Activated CD4-positive, alpha-beta T cell treated with anti-CD3 and anti-CD28 coated beads, Interleukin-2, amount 50 U/mL, for 24 hours (primary cell): ENCODE data around the gene ICE1.
"Not testable (repeated sequence)": the region's sequence is repeated elsewhere in the genome, so short reads cannot be mapped to it uniquely, and the experiment has no call there.

ENCODE experiments used
- DNase-seq, 2 donors: peaks; one replicate each; pipeline ENCODE4 v3.0.0-alpha.2; 2020; ENCODE audit warnings: low read depth in 1 of 2, low spot score in 1 of 2

The ICE1 gene, protein sequence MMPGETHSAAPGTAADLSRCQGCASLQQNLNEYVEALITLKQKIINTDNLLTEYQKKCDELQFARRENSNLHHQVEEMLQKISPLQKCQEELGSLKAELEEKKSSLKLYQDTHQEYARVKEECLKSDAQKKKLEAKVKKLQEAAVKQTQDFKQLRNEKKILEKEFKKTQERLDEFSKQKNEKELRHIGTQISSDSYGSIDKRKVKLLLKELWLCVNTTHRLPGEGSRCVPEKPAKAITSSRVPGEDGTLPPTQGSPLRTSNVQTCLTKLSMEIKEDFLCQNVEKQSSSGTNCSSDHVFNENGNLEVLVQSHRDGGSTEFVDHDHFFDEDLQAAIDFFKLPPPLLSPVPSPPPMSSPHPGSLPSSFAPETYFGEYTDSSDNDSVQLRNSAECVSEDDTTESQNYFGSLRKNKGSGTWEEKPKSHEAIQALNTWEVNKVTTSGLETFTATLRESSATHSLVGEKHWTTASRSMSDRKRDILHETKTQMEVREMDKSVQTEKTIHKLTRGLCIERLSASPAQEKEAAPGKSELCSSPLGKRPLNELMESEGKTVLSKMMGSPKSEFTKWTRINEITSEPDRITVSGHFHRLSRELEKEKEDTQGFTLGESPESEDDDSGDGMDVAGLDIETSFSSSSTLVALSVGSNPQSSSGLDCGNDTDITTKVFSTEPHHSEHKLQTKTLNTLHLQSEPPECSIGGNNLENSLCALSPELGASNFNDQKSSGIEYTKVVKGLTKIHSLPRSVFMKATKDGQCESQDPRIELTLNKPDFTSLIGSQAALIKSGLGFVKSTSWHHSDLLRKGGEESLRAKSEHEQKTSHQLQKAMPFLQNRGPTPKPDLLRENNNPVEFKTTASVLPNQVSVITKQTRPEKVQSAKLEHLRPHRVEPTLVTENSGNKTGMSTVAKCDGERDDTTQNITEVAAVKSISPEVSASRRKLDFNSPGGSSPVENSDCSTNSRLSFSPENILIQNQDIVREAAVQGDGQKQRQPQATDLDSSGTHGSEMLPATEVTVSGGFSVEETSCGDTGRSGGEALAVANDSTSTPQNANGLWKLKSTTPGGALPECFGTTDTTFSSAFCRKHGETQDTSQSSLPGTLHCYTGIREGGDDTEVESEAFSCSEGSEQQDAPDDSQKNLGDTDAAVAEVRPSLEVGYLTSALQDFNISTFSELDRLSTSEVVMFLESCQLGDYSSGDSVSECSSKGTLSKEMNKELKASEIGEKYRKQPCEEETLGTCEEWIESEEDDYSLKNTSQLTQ (N-terminal part only)

DNA sequence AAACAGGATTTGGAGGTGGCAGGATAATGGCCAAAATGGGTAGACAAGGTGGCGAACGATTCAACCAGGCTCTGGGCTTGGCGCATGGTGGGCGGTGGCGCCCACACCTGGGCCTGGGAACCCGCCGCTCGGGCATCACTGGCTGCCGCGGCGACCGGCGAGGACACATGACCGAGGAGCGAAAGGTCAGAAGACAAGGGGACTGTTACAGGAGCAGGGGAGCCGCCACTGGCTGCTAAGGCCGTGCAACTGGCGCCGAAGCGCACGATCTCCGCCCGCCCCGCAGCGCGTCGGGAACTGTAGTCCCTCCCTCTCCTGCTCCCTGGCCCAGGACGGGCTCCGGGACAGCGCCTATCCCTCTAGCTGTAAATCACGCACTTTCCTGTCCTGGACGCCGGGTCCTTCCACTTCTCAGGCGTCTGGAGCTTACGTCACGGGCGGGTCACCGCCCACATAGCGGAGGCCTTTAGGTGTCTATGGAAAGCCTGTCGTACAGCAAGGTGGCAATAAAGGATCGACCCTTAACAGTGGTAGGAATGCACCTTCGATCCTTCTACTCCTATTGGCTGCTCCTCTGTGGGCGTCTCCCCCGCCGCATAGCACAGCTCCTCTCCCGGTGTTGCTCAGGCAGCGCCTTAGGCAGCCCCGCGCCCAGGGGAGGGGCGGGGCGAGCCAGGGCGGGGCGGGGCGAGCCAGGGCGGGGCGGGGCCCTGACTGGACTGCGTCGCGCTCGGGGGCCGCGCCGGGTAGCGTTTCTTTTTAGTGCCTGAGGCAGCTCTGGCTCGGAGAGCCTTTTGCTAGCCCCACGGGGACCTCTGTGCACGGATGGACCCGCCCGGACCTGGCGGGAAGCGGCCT lies at the start of gene ICE1:
Gene ICE1 (plus strand): TSS at position 717 of the 858 bp plus-strand sequence. CDS start 239 bp downstream, outside the sequence.
- peak; percentile 92 to 93 for DNase-seq

DNA sequence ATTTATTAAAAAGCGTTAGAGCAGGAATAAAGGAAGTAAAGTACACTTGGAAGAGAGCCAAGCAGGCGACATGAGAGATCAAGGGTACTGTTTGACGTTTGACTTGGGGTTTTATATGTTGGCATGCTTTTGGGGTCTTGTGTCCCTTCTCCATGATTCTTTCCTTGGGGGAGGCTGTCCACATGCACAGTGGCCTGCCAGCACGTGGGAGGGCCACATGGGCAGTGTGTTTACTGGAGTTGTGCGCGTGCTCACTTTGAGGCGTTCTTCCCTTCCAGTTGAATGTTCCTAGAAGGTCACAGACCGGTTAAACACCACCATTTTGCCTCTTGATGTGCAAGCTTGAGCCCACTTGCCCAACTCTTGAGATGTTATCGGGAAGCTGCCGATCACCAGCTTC lies 49.5 kb upstream of the ICE1 start:
- DNase-seq: no peak

DNA sequence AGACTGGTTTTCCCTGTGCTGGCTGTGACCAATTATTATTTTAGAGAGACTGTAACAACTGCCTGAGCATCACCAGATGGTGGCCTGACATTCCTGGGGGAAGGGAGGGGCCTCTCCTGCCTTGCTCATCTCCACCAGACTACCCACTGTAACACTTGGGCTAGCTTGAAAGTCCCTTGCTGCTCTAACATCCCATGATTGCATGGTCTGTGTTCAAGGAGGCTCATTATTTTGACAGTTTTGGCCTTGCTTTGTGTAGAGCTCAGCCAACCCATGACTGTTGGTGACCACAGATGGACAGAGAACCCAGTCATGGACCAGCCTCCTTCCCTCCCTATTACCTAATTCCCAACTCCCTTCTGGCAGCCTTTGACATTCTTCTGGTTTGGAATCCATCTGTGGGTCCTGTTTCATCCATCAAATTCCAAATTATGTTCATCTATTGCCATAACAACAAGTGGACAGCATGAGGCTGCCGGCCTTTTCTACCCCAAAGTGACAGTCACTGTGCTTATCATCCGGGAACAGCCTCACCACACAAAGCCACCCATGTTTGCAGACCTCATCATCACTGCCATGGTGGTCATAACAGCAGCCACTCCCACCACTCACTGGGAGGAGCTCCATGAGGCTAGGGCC lies 49.0 kb upstream of the ICE1 start:
- DNase-seq: no peak

DNA sequence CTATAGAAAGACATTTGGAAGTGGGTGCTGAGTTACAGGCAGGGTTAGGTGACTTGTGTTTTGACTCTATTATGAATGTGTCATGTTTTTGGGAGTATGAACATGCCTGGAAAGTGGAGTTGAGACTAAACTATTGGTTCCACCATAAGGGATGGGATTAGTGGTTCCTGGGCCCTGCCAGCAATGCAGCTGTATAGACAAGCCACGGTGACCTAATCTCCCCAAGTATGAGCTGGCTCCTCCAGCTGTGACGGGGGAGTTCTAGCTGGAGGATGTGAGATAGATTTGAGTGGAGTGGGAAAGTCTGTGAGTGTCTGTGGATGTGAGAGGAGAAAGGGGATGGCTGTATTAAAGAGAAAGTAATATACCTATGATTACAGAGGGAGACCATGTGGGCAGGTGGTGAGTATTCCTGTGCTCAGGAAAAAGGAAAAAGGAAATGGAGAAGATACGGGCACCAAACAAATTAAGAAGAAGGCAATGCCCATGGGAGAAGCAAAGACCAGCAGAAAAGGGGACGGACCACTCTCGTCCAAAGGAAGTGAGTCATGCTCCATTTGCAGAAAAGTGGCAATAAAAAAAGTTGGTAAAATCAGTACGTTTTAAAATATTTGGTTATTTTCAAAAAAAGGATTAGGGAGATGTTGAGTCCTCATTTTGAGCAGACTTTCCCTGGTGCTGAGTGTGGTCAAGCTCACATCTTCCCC lies 48.3 kb upstream of the ICE1 start:
- DNase-seq: no peak

DNA sequence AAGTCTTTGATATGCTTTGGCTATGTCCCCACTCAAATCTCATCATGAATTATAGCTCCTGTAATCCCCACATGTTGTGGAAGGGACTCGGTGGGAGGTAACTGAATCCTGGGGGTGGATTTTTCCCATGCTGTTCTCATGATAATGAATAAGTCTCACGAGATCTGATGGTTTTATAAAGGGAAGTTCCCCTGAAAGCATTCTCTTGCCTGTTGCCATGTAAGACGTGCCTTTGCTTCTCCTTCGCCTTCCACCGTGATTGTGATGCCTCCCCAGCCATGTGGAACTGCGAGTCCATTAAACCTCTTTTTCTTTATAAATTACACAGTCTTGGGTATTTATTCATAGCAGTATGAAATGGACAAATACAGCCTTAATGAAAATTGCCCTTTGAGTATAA lies 44.7 kb upstream of the ICE1 start:
- DNase-seq: no peak

DNA sequence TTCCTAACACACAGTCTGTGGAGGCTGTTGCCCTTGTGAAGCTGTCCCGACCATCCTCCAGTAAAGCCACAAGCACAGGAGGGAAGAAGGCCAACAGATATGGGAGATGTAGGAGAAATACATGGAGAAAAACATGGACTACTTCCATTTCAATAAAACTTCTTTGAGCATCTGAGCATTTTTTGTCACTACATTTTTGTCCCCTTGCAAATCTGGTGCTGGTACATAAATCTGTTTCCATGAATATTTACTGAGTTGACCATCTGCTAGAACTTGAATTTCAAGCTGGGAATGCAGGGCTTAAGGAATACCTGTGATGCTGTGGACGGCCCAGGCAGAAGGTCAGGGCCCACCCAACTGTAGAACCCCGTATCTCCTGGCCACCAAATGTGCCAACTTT lies 43.9 kb upstream of the ICE1 start:
- DNase-seq: no peak

DNA sequence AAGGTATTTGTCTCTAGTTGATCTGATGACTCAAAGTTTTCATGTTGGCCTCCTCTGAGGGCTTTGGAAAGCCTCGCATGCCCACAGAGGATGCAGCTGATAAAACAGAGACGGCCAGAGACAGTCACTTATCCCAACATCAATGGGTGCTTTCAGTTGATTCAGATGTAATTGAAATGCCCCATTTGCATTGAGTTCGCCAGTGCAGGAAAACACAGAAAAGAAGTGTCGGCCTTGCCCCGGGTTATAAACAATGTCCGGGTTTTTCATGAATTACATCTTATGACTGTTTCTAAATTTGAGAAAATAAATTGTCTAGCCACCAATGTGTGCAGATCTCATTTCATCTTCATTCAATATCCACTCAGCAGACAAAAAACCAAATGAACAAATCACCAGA lies 42.2 kb upstream of the ICE1 start:
- DNase-seq: no peak

DNA sequence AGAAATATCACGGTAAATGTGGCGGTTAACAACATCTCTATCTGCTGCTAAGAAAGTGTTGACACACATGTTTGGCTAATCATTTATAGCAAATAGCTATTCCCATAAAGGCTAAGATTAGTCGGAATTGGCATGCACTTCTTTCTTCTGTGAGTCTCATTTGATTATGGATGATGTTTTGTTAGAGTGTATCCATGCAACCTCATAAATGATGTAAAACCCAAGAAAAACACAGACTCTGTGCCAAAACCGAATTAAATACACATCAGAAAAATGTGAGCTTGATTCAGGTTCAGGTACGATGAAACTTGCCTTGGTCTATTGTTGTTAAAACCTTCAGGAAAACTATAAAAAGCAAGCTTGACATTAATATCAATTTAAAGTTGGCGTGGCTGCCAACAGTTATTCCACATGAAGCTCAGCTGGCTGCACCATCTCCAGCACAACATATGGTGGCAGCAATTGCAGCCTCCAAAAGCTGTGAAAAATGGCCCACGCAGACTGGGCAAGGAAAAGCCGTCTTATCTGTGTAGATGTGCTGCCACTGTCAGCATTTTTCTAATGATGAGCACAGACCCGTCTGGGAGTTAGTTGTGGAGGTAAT lies 41.1 kb upstream of the ICE1 start:
- DNase-seq: no peak

DNA sequence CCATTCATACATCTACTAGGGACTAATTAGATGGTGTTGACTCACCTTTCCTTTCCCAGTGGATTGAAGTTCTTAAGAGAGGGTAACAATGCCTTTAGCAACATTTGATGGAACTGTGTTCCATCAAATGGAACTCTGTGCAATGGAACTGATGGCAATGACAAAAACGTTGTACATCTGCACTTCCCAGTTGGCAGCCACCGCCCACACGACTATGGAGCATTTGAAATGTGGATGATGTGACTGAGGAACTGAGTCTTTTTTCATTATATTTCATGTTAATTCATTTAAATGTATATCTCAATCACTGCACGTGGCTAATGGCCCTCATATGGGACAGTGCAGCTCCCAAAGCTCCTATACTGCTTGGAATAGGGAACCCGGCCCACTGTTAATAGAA lies 39.0 kb upstream of the ICE1 start:
- no peak for DNase-seq

DNA sequence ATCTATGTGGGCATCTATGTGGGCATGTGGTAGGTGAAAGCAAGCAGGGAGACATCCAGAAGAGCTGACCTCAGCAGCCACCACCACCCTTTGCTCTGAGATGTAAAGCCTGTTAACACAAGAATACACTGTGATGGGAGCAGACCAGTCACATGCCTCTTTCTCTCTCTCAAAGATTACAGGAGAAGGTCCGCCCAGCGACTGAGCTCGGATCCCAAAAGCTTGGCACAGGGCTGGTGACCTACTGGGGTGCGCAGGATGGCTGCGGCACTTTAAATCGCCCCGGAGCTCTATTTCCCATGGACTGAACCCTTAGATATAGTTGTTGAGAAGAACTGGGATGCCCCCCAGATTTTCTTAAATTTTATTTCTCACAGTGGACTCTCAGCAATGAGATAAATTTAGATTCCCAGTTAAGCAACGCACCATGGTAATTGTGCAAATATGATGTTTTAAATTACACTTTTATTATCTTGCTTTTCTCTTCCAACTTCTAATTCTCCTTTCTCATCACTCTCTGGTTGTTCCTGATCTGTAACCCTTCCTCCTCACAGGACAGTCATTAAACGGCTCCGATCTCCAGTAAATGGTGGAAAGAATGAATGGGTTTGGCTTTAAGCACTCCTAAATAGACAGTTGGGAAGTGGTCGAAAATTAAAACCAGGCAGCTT lies 37.7 kb upstream of the ICE1 start:
- DNase-seq: no peak

DNA sequence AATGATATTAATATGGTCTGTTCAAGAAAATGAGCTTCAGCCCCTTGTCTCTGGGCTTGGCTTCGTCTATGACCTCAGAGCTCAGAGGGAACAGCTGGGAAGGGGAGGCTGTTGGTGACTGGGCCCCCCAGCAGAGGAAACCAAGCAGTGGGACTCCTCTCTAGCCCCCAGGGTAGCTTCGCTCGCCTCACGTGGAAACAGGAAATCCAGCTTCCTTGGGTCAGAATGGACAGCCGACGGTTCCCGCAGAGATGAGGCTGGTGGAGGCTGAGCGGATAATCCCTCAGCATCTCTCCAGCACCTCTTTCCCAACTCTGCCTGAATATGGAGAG lies 37.2 kb upstream of the ICE1 start:
- DNase-seq: no peak

DNA sequence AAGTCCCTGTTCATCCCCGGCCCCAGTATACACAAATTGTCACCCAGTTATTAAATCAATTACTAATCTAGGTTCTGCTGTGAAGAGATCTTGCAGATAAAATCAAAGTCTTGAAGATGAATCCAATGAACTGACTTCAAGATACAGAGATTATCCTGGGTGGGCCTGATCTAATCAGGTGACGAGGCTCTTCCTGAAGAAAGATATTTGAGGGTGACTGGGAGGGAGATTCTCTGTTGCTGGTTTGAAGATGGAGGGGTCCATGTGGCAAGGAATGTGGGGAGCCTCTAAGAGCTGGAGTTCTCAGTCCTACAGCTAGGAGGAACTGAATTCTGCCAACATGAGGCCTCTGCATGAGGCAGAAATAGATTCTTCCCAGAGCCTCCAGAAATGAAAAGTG lies 36.1 kb upstream of the ICE1 start:
- no peak for DNase-seq

DNA sequence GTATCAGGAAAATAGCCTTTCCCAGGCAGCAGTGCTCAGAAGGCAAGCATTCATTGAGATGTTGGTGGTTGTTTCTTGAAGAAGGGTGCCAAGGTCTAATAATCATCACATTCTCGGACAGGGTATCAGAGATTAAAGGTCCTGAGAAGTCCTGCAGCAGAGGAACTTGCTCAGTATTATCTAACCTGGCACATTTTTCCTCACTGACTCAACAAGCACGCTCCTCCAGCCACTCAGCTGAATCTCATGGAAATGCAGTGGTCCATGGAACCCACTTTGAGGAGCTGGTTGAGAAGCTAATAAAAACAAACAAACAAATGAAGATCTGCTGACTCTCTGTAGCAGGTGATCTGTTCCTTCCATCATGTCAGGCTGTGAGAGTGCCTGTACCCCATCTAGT lies 35.3 kb upstream of the ICE1 start:
- DNase-seq: no peak

DNA sequence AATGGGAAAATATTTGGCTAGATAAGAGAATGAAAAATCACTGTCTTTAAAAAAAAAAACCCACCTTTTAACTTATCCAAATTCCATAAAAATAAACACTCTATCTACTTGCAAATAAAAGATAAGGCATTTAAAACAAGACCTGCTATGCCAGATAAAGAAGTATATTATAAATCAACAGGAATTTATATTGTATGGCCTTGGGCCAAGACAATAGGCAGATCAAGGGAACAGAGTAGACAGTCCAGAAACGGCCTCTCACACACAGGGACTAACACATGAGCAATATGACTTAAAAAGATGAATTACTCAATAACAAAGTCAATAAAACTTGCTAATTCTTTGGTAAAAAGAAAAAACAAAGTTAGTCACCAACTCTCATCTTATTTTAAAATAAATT lies 34.7 kb upstream of the ICE1 start:
- DNase-seq: no peak

DNA sequence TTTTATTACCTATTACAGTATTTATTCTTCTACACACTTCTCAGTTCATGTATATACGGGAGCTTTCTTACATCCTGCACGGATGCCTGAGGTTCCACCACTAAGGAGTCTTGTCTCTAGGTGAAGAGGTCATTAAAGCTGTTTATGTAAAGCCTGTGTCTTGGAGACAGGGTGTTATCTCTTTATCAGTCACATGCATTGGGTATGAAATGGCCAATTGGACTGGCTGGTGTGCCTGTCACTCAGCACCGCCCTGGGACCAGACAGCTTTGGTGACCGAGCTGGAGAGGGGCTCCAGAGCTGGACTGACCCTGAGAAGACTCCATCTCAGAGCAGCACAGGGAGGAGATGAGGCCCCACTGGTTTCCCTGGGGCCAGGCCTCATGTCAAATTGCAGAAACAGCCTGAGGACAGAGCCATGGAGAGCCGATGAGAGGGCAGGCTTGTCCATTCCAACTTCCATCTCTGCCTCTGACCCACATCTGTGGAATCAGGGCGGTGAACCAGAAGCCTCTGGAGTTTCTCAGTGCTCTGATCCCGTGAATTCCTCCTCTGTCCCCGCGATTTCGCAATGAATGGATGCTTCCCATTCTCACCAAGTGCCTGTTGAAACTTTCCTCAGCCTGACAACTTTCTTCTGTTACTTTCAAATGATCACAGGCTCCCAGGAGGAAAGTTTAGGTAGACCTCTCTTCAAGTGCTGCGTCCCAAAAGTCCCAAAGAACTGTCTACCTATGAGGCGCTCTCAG lies 32.2 kb upstream of the ICE1 start:
- not testable (repeated sequence) for DNase-seq

DNA sequence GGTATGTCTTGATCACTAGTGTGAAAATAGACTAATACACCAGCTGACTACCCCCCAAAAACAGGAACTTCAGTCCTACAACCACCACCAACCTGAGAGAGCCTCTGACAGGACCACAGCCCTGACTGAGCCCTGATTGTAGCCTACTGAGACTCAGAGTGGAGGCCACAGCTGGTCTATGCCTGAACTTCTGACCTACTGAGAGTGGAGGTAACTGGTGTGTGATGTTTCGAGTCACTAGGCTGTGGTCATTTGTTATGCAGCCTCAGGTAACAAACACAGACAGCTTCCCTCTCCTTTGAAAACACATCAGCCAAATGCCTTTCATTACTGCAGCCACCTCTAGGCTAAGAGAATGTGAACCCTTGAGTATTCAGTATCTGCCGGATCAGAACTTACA lies 30.0 kb upstream of the ICE1 start:
- DNase-seq: not testable (repeated sequence)

DNA sequence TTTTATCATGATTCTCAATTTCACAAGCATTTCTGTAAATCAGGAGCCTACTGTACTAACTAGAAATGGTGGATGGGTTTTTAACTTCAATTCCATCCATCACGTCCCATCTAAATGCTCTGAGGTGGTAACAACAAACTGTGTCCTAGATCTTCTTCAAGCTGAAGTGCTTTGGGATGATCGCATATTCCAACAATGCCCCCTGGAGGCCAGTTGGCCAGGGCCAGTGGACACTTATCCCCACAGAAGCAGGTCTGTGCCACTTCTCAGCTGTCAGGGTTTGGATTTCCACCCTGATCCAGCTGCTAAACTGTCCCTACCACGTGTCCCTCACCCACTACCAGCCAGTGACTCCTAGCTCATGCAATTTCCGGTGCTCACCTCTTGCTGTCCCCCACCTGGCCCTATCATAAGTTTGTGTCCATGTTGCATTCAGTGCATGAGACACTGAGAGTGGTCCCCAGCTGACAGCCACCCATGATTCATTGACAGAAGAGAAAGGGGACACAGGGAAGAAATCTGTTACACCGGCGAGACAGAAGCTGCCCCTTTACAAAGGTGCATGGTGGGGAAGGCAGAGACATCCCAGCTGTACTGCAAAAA lies 28.0 kb upstream of the ICE1 start:
- DNase-seq: not testable (repeated sequence)

DNA sequence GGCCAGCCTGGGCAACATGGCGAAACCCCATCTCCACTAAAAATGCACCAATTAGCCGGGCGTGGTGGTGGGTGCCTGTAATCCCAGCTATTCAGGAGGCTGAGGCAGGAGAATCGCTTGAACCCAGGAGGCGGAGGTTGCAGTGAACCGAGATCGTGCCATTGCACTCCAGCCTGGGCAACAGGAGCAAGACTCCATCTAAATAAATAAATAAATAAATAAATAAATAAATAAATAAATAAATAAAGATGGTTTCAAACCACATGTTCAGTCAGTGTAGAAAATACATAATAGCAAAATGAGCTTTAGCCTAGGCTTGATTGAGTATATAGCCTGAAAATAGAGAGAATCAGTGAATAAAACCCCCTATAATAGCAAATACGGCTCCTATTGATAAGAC lies 27.4 kb upstream of the ICE1 start:
- DNase-seq: not testable (repeated sequence)
